Stimulated activated CD4-positive, alpha-beta T cell treated with anti-CD3 and anti-CD28 coated beads, Interleukin-1b, Interleukin-23, amount 100 ng/mL, for 4 hours (primary cell): Measurements from ENCODE around the gene MYO1A.
"Not testable (repeated sequence)": the region's sequence is repeated elsewhere in the genome, so short reads cannot be mapped to it uniquely, and the experiment has no call there.

ENCODE experiments used
- DNase-seq, 2 donors: peaks; one replicate each; pipeline ENCODE4 v3.0.0-alpha.2; 2020; ENCODE audit warnings: low read depth in 2 of 2

The MYO1A gene

GRCh38 chr12:57087010-57087690 is 37.2 kb upstream of the MYO1A start:
- DNase-seq, result peak; percentile 95 to 98

- DNase-seq, result peak; percentile 59 to 64
Measured at GRCh38 chr12:57086493-57087009, 36.6 kb upstream of the MYO1A start.

- DNase-seq, result peak in 1 of 2 donors; percentile 42
Measured at GRCh38 chr12:57085999-57086492, 36.1 kb upstream of the MYO1A start.

- DNase-seq, result no peak
Measured at GRCh38 chr12:57080855-57081254, 30.9 kb upstream of the MYO1A start.

GRCh38 chr12:57079821-57080220 is 29.9 kb upstream of the MYO1A start:
- no peak for DNase-seq

GRCh38 chr12:57078519-57079404 is 28.8 kb upstream of the MYO1A start, which contains the start of gene NEMP1:
Gene NEMP1 (minus strand): TSS chr12:57078791. CDS start chr12:57078745, 46 bp downstream.
- peak; percentile 73 to 89 for DNase-seq

- DNase-seq, result not testable (repeated sequence)
Measured at GRCh38 chr12:57073566-57074450, 23.9 kb upstream of the MYO1A start.

GRCh38 chr12:57072661-57073060 is 22.7 kb upstream of the MYO1A start:
- no peak for DNase-seq

GRCh38 chr12:57069523-57069922 is 19.6 kb upstream of the MYO1A start:
- peak in 1 of 2 donors; percentile 45 for DNase-seq

GRCh38 chr12:57066245-57066644 is 16.3 kb upstream of the MYO1A start:
- DNase-seq, result no peak

- DNase-seq, result peak in 1 of 2 donors; percentile 42
Measured at GRCh38 chr12:57063991-57064685, 14.2 kb upstream of the MYO1A start.

GRCh38 chr12:57058454-57058853 is 8.5 kb upstream of the MYO1A start:
- DNase-seq, result no peak

- DNase-seq, result no peak
Measured at GRCh38 chr12:57057067-57057751, 7.3 kb upstream of the MYO1A start.

- DNase-seq, result no peak
Measured at GRCh38 chr12:57055824-57056223, 5.9 kb upstream of the MYO1A start.

GRCh38 chr12:57053901-57054300 is 4.0 kb upstream of the MYO1A start:
- not testable (repeated sequence) for DNase-seq

GRCh38 chr12:57053146-57053545 is 3.2 kb upstream of the MYO1A start:
- DNase-seq, result not testable (repeated sequence)

GRCh38 chr12:57051011-57051410 is 1.1 kb upstream of the MYO1A start:
- no peak for DNase-seq

GRCh38 chr12:57049119-57049446 is 846 bp downstream of the MYO1A start:
- DNase-seq, result no peak

- no peak for DNase-seq
Measured at GRCh38 chr12:57048423-57049118, 1.4 kb downstream of the MYO1A start.

- DNase-seq, result no peak
Measured at GRCh38 chr12:57047981-57048380, 1.9 kb downstream of the MYO1A start.
